HL-60 (cell line): ENCODE results near the gene ABHD17A.
"Not testable (repeated sequence)": the region's sequence is repeated elsewhere in the genome, so short reads cannot be mapped to it uniquely, and the experiment has no call there.

Experiments
- DNase-seq, 2 experiments: peaks; one replicate each; pipeline ENCODE4 v3.0.0-alpha.2; 2010 to 2020; ENCODE audit warnings: low read depth in 1 of 2, low spot score in 1 of 2
- H3K27ac ChIP-seq: fragments of 250-450 bp; sonication (Bioruptor Pico); replicated peaks from 2 replicates; pipeline ENCODE4 v1.5.1; 2020; ENCODE audit warnings: mild to moderate bottlenecking, moderate library complexity
- H3K27me3 ChIP-seq: fragments of 250-450 bp; sonication (Bioruptor Pico); 2 replicates; pipeline ENCODE4 v1.5.1; 2021; ENCODE audit warnings: mild to moderate bottlenecking, moderate library complexity; ENCODE audit not compliant: insufficient read depth, poor library complexity, severe bottlenecking
- H3K4me3 ChIP-seq: replicated peaks from 2 replicates; pipeline ENCODE4 v1.5.1; 2011; ENCODE audit warnings: mild to moderate bottlenecking, control low read depth, low read length; ENCODE audit not compliant: insufficient read depth
- GABPA ChIP-seq: IDR thresholded peaks from 2 replicates; pipeline ENCODE4 v1.6.1; 2012; ENCODE audit warnings: low read depth
- POLR2AphosphoS5 ChIP-seq: IDR thresholded peaks from 2 replicates; pipeline ENCODE4 v1.6.1; 2012; ENCODE audit warnings: low read depth
- SPI1 ChIP-seq: IDR thresholded peaks from 2 replicates; pipeline ENCODE4 v1.6.1; 2012; ENCODE audit warnings: low read depth, mild to moderate bottlenecking, borderline replicate concordance
- TF ChIP-seq, protein P1 (sequence below): IDR thresholded peaks from 2 replicates; pipeline ENCODE4 v1.6.1; 2012; ENCODE audit warnings: low read depth; ENCODE audit not compliant: insufficient replicate concordance
- TF ChIP-seq, protein P2 (sequence below): IDR thresholded peaks from one replicate; pipeline ENCODE4 v1.5.1; 2011; ENCODE audit warnings: low read length, control low read depth, inconsistent platforms; ENCODE audit not compliant: insufficient read depth

The ABHD17A gene

DNA sequence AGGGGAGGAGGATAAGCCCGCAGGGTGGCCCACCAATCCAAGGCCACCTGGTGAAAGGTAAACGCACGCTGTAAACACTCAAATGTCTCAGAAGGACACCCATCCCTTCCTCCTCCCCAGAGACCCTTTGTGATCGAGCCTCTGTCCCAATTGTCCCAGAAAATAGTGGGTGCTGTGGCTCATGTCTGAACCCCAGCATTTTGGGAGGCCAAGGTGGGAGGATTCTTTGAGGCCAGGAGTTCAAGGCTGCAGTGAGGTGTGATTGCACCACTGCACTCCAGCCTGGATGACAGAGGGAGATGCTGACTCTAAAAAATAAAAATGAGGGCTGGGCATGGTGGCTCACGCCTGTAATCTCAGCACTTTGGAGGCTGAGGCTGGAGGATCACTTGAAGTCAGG is 3.1 kb upstream of the ABHD17A start:
- TF ChIP-seq POLR2AphosphoS5 (no peak), GABPA (no peak), SPI1 (no peak)
- TF ChIP-seq, protein P1, sequence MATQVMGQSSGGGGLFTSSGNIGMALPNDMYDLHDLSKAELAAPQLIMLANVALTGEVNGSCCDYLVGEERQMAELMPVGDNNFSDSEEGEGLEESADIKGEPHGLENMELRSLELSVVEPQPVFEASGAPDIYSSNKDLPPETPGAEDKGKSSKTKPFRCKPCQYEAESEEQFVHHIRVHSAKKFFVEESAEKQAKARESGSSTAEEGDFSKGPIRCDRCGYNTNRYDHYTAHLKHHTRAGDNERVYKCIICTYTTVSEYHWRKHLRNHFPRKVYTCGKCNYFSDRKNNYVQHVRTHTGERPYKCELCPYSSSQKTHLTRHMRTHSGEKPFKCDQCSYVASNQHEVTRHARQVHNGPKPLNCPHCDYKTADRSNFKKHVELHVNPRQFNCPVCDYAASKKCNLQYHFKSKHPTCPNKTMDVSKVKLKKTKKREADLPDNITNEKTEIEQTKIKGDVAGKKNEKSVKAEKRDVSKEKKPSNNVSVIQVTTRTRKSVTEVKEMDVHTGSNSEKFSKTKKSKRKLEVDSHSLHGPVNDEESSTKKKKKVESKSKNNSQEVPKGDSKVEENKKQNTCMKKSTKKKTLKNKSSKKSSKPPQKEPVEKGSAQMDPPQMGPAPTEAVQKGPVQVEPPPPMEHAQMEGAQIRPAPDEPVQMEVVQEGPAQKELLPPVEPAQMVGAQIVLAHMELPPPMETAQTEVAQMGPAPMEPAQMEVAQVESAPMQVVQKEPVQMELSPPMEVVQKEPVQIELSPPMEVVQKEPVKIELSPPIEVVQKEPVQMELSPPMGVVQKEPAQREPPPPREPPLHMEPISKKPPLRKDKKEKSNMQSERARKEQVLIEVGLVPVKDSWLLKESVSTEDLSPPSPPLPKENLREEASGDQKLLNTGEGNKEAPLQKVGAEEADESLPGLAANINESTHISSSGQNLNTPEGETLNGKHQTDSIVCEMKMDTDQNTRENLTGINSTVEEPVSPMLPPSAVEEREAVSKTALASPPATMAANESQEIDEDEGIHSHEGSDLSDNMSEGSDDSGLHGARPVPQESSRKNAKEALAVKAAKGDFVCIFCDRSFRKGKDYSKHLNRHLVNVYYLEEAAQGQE: no peak
- TF ChIP-seq, protein P2, sequence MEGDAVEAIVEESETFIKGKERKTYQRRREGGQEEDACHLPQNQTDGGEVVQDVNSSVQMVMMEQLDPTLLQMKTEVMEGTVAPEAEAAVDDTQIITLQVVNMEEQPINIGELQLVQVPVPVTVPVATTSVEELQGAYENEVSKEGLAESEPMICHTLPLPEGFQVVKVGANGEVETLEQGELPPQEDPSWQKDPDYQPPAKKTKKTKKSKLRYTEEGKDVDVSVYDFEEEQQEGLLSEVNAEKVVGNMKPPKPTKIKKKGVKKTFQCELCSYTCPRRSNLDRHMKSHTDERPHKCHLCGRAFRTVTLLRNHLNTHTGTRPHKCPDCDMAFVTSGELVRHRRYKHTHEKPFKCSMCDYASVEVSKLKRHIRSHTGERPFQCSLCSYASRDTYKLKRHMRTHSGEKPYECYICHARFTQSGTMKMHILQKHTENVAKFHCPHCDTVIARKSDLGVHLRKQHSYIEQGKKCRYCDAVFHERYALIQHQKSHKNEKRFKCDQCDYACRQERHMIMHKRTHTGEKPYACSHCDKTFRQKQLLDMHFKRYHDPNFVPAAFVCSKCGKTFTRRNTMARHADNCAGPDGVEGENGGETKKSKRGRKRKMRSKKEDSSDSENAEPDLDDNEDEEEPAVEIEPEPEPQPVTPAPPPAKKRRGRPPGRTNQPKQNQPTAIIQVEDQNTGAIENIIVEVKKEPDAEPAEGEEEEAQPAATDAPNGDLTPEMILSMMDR: no peak
- DNase-seq: no peak
- no peak overlapping the region for H3K27ac ChIP-seq
- H3K4me3 ChIP-seq: no peak overlapping the region
- no peaks in the 10 kb centered on the region for H3K27me3 ChIP-seq

DNA sequence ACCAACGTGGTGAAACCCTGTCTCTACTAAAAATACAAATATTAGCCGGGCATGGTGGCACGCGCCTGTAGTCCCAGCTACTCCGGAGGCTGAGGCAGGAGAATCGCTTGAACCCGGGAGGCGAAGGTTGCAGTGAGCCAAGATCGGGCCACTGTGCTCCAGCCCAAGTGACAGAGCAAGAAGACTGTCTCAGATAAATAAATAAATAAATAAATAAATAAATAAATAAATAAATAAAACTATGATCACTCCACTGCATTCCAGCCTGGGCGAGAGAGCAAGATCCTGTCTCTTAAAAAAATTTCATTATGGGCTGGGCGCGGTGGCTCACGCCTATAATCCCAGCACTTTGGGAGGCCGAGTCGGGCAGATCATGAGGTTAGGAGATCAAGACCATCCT is 1.1 kb upstream of the ABHD17A start:
- H3K27me3 ChIP-seq, H3K27ac ChIP-seq, H3K4me3 ChIP-seq, DNase-seq: not testable (repeated sequence)

DNA sequence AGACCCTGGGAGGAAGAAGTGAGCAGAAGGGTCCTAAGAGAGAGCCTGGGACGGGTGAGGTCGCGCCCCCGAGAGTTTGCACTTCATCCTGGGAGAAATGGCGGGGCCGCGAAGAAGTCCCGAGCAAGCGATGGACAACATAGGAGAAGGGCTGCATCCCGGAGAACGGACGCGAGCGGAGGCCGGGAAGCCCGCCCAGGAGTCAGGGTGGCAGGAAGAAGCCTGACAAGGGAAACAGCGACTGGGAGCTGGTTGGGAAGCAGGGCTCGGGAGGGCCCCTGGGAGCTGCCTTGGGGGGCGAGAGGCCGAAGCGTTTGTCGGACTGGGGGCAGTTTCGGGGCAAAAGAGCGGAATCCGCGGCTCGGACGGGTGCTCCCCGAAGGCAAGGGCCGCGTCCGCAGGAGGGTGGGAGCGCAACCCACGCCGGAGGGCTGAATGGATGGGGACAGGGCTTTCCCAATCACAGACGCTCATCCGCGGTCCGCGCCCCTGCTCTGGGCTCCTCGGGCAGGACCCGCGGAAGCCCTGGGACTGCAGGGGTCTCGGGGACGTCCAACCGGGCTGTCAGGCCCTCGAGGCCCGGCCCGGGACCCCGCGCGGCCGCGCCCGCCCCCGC is 469 bp downstream of the ABHD17A start:
- H3K4me3 ChIP-seq: peak overlapping the region; percentile 93
- TF ChIP-seq GABPA: no peak
- TF ChIP-seq SPI1: no peak
- TF ChIP-seq, protein P1: no peak
- no peak for TF ChIP-seq POLR2AphosphoS5
- TF ChIP-seq, protein P2: no peak
- no peaks in the 10 kb centered on the region for H3K27me3 ChIP-seq
- H3K27ac ChIP-seq: peak overlapping the region; percentile 77
- DNase-seq: no peak

- Histone ChIP-seq H3K4me3 (peak overlapping the region; percentile 93), H3K27ac (peak overlapping the region; percentile 77), H3K27me3 (no peaks in the 10 kb centered on the region)
- no peak for DNase-seq
- TF ChIP-seq SPI1 (no peak), GABPA (no peak), POLR2AphosphoS5 (no peak)
- TF ChIP-seq, protein P1: no peak
- TF ChIP-seq, protein P2: no peak
These were observed 991 bp downstream of the ABHD17A start for GRCh38 chr19:1884291-1884718.
